Sigmoid colon (tissue), 7 donors: Measurements from ENCODE around the gene CSF1R. TPM values are rescaled to one million over a fixed set of nuclear protein-coding genes. Genes with fewer than 3 reads are reported as not detected.
A peak's percentile ranks its signal among the peaks of the same experiment; 100 is the strongest.

Experiments
- DNase-seq: peaks from one replicate; pipeline ENCODE4 v3.0.0-alpha.2; 2019
- H3K27ac ChIP-seq, 4 donors: fragments of 200-600 bp; sonication (generic); one replicate each; pipeline ENCODE4 v1.5.1; 2016 to 2019; ENCODE audit warnings: mild to moderate bottlenecking in 1 of 4
- H3K27me3 ChIP-seq, 3 donors: fragments of 200-600 bp; sonication (generic); one replicate each; pipeline ENCODE4 v1.5.1; 2019; ENCODE audit warnings: mild to moderate bottlenecking in 1 of 3
- H3K36me3 ChIP-seq, 4 donors: fragments of 200-600 bp; sonication (generic); one replicate each; pipeline ENCODE4 v1.5.1; 2016 to 2019
- H3K4me1 ChIP-seq, 4 donors: fragments of 200-600 bp; sonication (generic); one replicate each; pipeline ENCODE4 v1.5.1; 2017 to 2019
- H3K4me3 ChIP-seq, 4 donors: fragments of 200-600 bp; sonication (generic); one replicate each; pipeline ENCODE4 v1.5.1; 2017 to 2019; ENCODE audit warnings: mild to moderate bottlenecking in 2 of 4, moderate library complexity in 1 of 4
- H3K9me3 ChIP-seq, 4 donors: fragments of 200-600 bp in 3 of 4; sonication (generic) in 3 of 4; one replicate each; pipeline versions ENCODE4 v1.5.1 to v1.6.1; 2013 to 2019
- CTCF ChIP-seq, 4 experiments: fragments of 450-650 bp in 3 of 4; fragments of 200-600 bp in 1 of 4; IDR thresholded peaks; one replicate each; pipeline ENCODE4 v1.5.1; 2016 to 2019; ENCODE audit warnings: antibody characterized with exemption in 4 of 4, mild to moderate bottlenecking in 3 of 4, moderate library complexity in 2 of 4
- EP300 ChIP-seq, 4 donors: sonication (generic); formaldehyde crosslinking; IDR thresholded peaks; one replicate each; pipeline ENCODE4 v1.6.1; 2017; ENCODE audit warnings: antibody characterized with exemption in 4 of 4
- POLR2A ChIP-seq, 2 donors: fragments of 450-650 bp; IDR thresholded peaks; one replicate each; pipeline ENCODE4 v1.6.1; 2016; ENCODE audit warnings: antibody characterized with exemption in 2 of 2, mild to moderate bottlenecking in 2 of 2, moderate library complexity in 2 of 2
- POLR2AphosphoS5 ChIP-seq, 4 donors: sonication (generic); formaldehyde crosslinking; IDR thresholded peaks; one replicate each; pipeline ENCODE4 v1.6.1; 2017; ENCODE audit warnings: antibody characterized with exemption in 4 of 4
- WGBS, 2 donors: extraction: QIAGEN DNeasy Blood & Tissue Kit; methylation state at CpG; one replicate each; pipeline ENCODE4 v1.1.7; 2013; 5-methylcytosine and 5-hydroxymethylcytosine counted together
- intact Hi-C: fragments of 100-400 bp; cut with DNase I; formaldehyde crosslinking; loops from one replicate; pipeline ENCODE4 v1.15.1; 2023
- polyA plus RNA-seq, 3 donors: library from polyadenylated mRNA; stranded (reverse); fragments of 200-250 nt; gene quantifications; one replicate each; pipeline ENCODE4 v1.2.3, GENCODE V29; 2013
- total RNA-seq, 4 donors: library from RNA; depleted of rRNA; stranded (reverse); fragments of >200 nt; gene quantifications; one replicate each; pipeline ENCODE4 v1.1.0, GENCODE V29; 2016
- donor health status: healthy with polysubstance abuse.
- donor health status: Bipolar disorder and iron deficiency.
- donor health status: healthy.

Gene CSF1R
- total and polyA plus RNA-seq, 7 donors = 10.8 to 44.4 (median 26.1) TPM

GRCh38 chr5:150066901-150067396 is 19.4 kb downstream of the CSF1R start:
- intact Hi-C loops = no loop called here
- no peaks in the 10 kb centered on the region for H3K27me3 ChIP-seq
- H3K36me3 ChIP-seq = no peaks in the 10 kb centered on the region
- DNase-seq = peak; percentile 17
- no peaks in the 10 kb centered on the region for H3K9me3 ChIP-seq
- no peaks in the 10 kb centered on the region for H3K4me1 ChIP-seq
- no peak overlapping the region for H3K4me3 ChIP-seq
- 67 to 85% methylated on average over 2 of the region's 2 CpGs for WGBS, 2 donors
- TF ChIP-seq POLR2AphosphoS5 (IDR thresholded peaks at IDR 0.05) = no peak
- TF ChIP-seq CTCF (IDR thresholded peaks at IDR 0.05) = no peak
- no peak for TF ChIP-seq EP300 (IDR thresholded peaks at IDR 0.05)
- TF ChIP-seq POLR2A (IDR thresholded peaks at IDR 0.05) = no peak
- peak overlapping the region in 1 of 4 donors; percentile 3 for H3K27ac ChIP-seq

- peak overlapping the region in 1 of 4 donors; percentile 3 for H3K27ac ChIP-seq
- TF ChIP-seq POLR2A (IDR thresholded peaks at IDR 0.05) (no peak), EP300 (IDR thresholded peaks at IDR 0.05) (no peak), POLR2AphosphoS5 (IDR thresholded peaks at IDR 0.05) (no peak), CTCF (IDR thresholded peaks at IDR 0.05) (no peak)
- H3K27me3 ChIP-seq = no peaks in the 10 kb centered on the region
- WGBS, 2 donors = 92 to 93% methylated on average over 5 of the region's 5 CpGs
- no peak overlapping the region for H3K4me3 ChIP-seq
- intact Hi-C loops = no loop called here
- H3K9me3 ChIP-seq = no peaks in the 10 kb centered on the region
- DNase-seq = peak; percentile 37
- H3K36me3 ChIP-seq = no peaks in the 10 kb centered on the region
- H3K4me1 ChIP-seq = no peaks in the 10 kb centered on the region
These were observed 19.9 kb downstream of the CSF1R start for GRCh38 chr5:150066436-150066835.

GRCh38 chr5:150065886-150066285 is 20.5 kb downstream of the CSF1R start:
- H3K27ac ChIP-seq = peak overlapping the region in 2 of 4 donors; percentile 16 to 22
- DNase-seq = peak; percentile 71
- WGBS, 2 donors = 60 to 76% methylated on average over 10 of the region's 10 CpGs

GRCh38 chr5:150065346-150065745 is 21.0 kb downstream of the CSF1R start:
- H3K4me3 ChIP-seq = no peak overlapping the region
- H3K36me3 ChIP-seq = no peaks in the 10 kb centered on the region
- H3K9me3 ChIP-seq = no peaks in the 10 kb centered on the region
- DNase-seq = peak; percentile 63
- 77 to 79% methylated on average over 6 of the region's 6 CpGs for WGBS, 2 donors
- no peaks in the 10 kb centered on the region for H3K4me1 ChIP-seq
- no peak for TF ChIP-seq EP300 (IDR thresholded peaks at IDR 0.05)
- TF ChIP-seq POLR2AphosphoS5 (IDR thresholded peaks at IDR 0.05) = no peak
- no peak for TF ChIP-seq POLR2A (IDR thresholded peaks at IDR 0.05)
- no peak for TF ChIP-seq CTCF (IDR thresholded peaks at IDR 0.05)
- peak overlapping the region in 2 of 4 donors; percentile 16 to 22 for H3K27ac ChIP-seq
- H3K27me3 ChIP-seq = no peaks in the 10 kb centered on the region
- intact Hi-C loops = no loop called here

More at GRCh38 chr5:150065886-150066285, 20.5 kb downstream of the CSF1R start:
- Histone ChIP-seq H3K4me3 (no peak overlapping the region), H3K9me3 (no peaks in the 10 kb centered on the region), H3K4me1 (no peaks in the 10 kb centered on the region), H3K27me3 (no peaks in the 10 kb centered on the region), H3K36me3 (no peaks in the 10 kb centered on the region)
- TF ChIP-seq POLR2AphosphoS5 (IDR thresholded peaks at IDR 0.05) = no peak
- TF ChIP-seq CTCF (IDR thresholded peaks at IDR 0.05) = no peak
- no peak for TF ChIP-seq POLR2A (IDR thresholded peaks at IDR 0.05)
- no peak for TF ChIP-seq EP300 (IDR thresholded peaks at IDR 0.05)
- intact Hi-C loops = no loop called here

GRCh38 chr5:150064681-150065220 is 21.6 kb downstream of the CSF1R start:
- intact Hi-C loops = no loop called here
- H3K4me3 ChIP-seq = no peak overlapping the region
- no peaks in the 10 kb centered on the region for H3K9me3 ChIP-seq
- no peak for TF ChIP-seq CTCF (IDR thresholded peaks at IDR 0.05)
- no peak for TF ChIP-seq POLR2A (IDR thresholded peaks at IDR 0.05)
- no peak for TF ChIP-seq EP300 (IDR thresholded peaks at IDR 0.05)
- TF ChIP-seq POLR2AphosphoS5 (IDR thresholded peaks at IDR 0.05) = no peak
- H3K27ac ChIP-seq = peak overlapping the region in 1 of 4 donors; percentile 1
- H3K4me1 ChIP-seq = no peaks in the 10 kb centered on the region
- H3K27me3 ChIP-seq = no peaks in the 10 kb centered on the region
- H3K36me3 ChIP-seq = no peaks in the 10 kb centered on the region
- WGBS, 2 donors = 74 to 80% methylated on average over 7 of the region's 7 CpGs
- DNase-seq = peak; percentile 54
